IMR-90 (cell line): Measurements from ENCODE around the gene CCDC13. TPM values are rescaled to one million over a fixed set of nuclear protein-coding genes. Genes with fewer than 3 reads are reported as not detected.

Source experiments
- ATAC-seq: fragments of 200-7000 bp; cut with Tn5 transposase; 2 replicates; pipeline ENCODE4 v1.9.1; 2020; ENCODE audit warnings: low read depth, mild to moderate bottlenecking, moderate library complexity
- BruUV-seq: library from RNA; stranded (reverse); fragments of 400-500 nt; replicated peaks from 2 replicates; lab custom pipeline; 2021; lab: Mats Ljungman, UMichigan
- CTCF ChIA-PET: fragments of 300-600 bp; formaldehyde crosslinking; extraction: SDS; loops from one replicate; lab custom pipeline; 2021; ENCODE audit warnings: antibody characterized with exemption; lab: Yijun Ruan, JAX
- POLR2A ChIA-PET: fragments of 300-600 bp; sonication (Branson Sonifier 250); formaldehyde crosslinking; loops from one replicate; lab custom pipeline; 2022; ENCODE audit warnings: antibody characterized with exemption; ENCODE audit not compliant: unreplicated experiment; lab: Charles Lee
- DNase-seq: peaks from one replicate; pipeline ENCODE4 v3.0.0; 2013
- H2AFZ ChIP-seq: replicated peaks from 2 replicates; pipeline ENCODE3; 2013; ENCODE audit warnings: low read length, mild to moderate bottlenecking; ENCODE audit not compliant: poor library complexity
- H2AK5ac ChIP-seq: 2 replicates; pipeline ENCODE4 v1.6.1; 2013; ENCODE audit warnings: low read depth, low read length, inconsistent platforms
- H2AK9ac ChIP-seq: replicated peaks from 2 replicates; pipeline ENCODE3; 2013; ENCODE audit warnings: mild to moderate bottlenecking, low read depth, low read length, moderate library complexity; ENCODE audit not compliant: poor library complexity
- H2BK120ac ChIP-seq: 2 replicates; pipeline ENCODE4 v1.6.1; 2013; ENCODE audit warnings: low read depth, low read length, inconsistent platforms
- H2BK15ac ChIP-seq: 3 replicates; pipeline ENCODE4 v1.6.1; 2013; ENCODE audit warnings: low read depth, low read length, inconsistent platforms
- H2BK20ac ChIP-seq: 2 replicates; pipeline ENCODE4 v1.6.1; 2013; ENCODE audit warnings: low read depth, mild to moderate bottlenecking, inconsistent platforms, low read length, moderate library complexity
- H2BK5ac ChIP-seq: 2 replicates; pipeline ENCODE4 v1.6.1; 2013; ENCODE audit warnings: mild to moderate bottlenecking, low read depth, low read length, inconsistent platforms; ENCODE audit not compliant: poor library complexity, severe bottlenecking
- H3K14ac ChIP-seq: replicated peaks from 2 replicates; pipeline ENCODE4 v1.6.1; 2013; ENCODE audit warnings: low read depth, low read length, inconsistent platforms
- H3K18ac ChIP-seq: 2 replicates; pipeline ENCODE4 v1.6.1; 2013; ENCODE audit warnings: low read depth, low read length, control low read depth
- H3K23ac ChIP-seq: 2 replicates; pipeline ENCODE4 v1.6.1; 2013; ENCODE audit warnings: low read depth, low read length, inconsistent platforms
- H3K27ac ChIP-seq: 2 replicates; pipeline ENCODE4 v1.5.1; 2013; ENCODE audit warnings: mild to moderate bottlenecking, control low read depth, low read length; ENCODE audit not compliant: insufficient read depth
- H3K27me3 ChIP-seq: 2 replicates; pipeline ENCODE4 v1.6.1; 2013; ENCODE audit warnings: low read length; ENCODE audit not compliant: control insufficient read depth, insufficient read depth
- H3K36me3 ChIP-seq: 2 replicates; pipeline ENCODE4 v1.6.1; 2013; ENCODE audit warnings: low read length, mixed read lengths; ENCODE audit not compliant: control insufficient read depth, insufficient read depth
- H3K4ac ChIP-seq: 2 replicates; pipeline ENCODE4 v1.6.1; 2013; ENCODE audit warnings: low read depth, low read length, inconsistent platforms
- H3K4me1 ChIP-seq: 2 replicates; pipeline ENCODE4 v1.6.1; 2013; ENCODE audit warnings: low read length, mixed read lengths; ENCODE audit not compliant: control insufficient read depth, insufficient read depth
- H3K4me2 ChIP-seq: 2 replicates; pipeline ENCODE4 v1.6.1; 2013; ENCODE audit warnings: low read depth, mild to moderate bottlenecking, control low read depth, low read length, moderate library complexity
- H3K4me3 ChIP-seq: 2 replicates; pipeline ENCODE4 v1.5.1; 2013; ENCODE audit warnings: low read depth, mild to moderate bottlenecking, control low read depth, low read length, moderate library complexity; ENCODE audit not compliant: insufficient read depth
- H3K56ac ChIP-seq: 2 replicates; pipeline ENCODE4 v1.6.1; 2013; ENCODE audit warnings: low read length, inconsistent platforms; ENCODE audit not compliant: insufficient read depth; ENCODE audit errors: extremely low read depth
- H3K79me1 ChIP-seq, 2 experiments: 2 replicates each; pipeline ENCODE4 v1.6.1; 2013; ENCODE audit warnings: low read length in 2 of 2, inconsistent platforms in 1 of 2, low read depth in 1 of 2
- H3K9ac ChIP-seq: 2 replicates; pipeline ENCODE4 v1.6.1; 2013; ENCODE audit warnings: low read depth, low read length, control low read depth
- H3K9me1 ChIP-seq: 2 replicates; pipeline ENCODE4 v1.6.1; 2013; ENCODE audit warnings: low read length, inconsistent platforms; ENCODE audit not compliant: insufficient read depth
- H3K9me3 ChIP-seq: 2 replicates; pipeline ENCODE4 v1.6.1; 2013; ENCODE audit warnings: low read length; ENCODE audit not compliant: control insufficient read depth, insufficient read depth
- H4K20me1 ChIP-seq: 2 replicates; pipeline ENCODE4 v1.6.1; 2013; ENCODE audit warnings: low read length, inconsistent platforms; ENCODE audit not compliant: insufficient read depth
- H4K5ac ChIP-seq: 2 replicates; pipeline ENCODE4 v1.6.1; 2013; ENCODE audit warnings: mild to moderate bottlenecking, low read depth, low read length, control low read depth
- H4K8ac ChIP-seq, 2 experiments: 2 replicates each; pipeline ENCODE4 v1.6.1; 2013; ENCODE audit warnings: low read depth in 2 of 2, low read length in 2 of 2, control low read depth in 1 of 2, inconsistent platforms in 1 of 2
- H4K91ac ChIP-seq: 2 replicates; pipeline ENCODE4 v1.6.1; 2013; ENCODE audit warnings: low read depth, low read length, inconsistent platforms; ENCODE audit not compliant: insufficient read depth
- BHLHE40 ChIP-seq: fragments of 150-350 bp; IDR thresholded peaks from 2 replicates; pipeline ENCODE4 v1.6.1; 2016; ENCODE audit warnings: mild to moderate bottlenecking, low read depth, low read length
- CTCF ChIP-seq: conservative IDR thresholded peaks from 2 replicates; pipeline ENCODE4 v1.5.1; 2012; ENCODE audit warnings: mild to moderate bottlenecking, low read depth, low read length, improper control_type of control experiment
- MAZ ChIP-seq: IDR thresholded peaks from 2 replicates; pipeline ENCODE4 v1.6.1; 2012; ENCODE audit warnings: low read depth, mild to moderate bottlenecking, low read length, improper control_type of control experiment, moderate library complexity, borderline replicate concordance
- POLR2A ChIP-seq: IDR thresholded peaks from 2 replicates; pipeline ENCODE4 v1.6.1; 2012; ENCODE audit warnings: mild to moderate bottlenecking, low read depth, low read length
- RCOR1 ChIP-seq: IDR thresholded peaks from 2 replicates; pipeline ENCODE4 v1.6.1; 2012; ENCODE audit warnings: mild to moderate bottlenecking, low read length, improper control_type of control experiment; ENCODE audit not compliant: insufficient replicate concordance
- RFX5 ChIP-seq: IDR thresholded peaks from 2 replicates; pipeline ENCODE4 v1.8.0; 2012; ENCODE audit warnings: low read depth, mild to moderate bottlenecking, low read length, moderate library complexity
- SMC3 ChIP-seq: fragments of 150-350 bp; IDR thresholded peaks from 2 replicates; pipeline ENCODE4 v1.6.1; 2016; ENCODE audit warnings: low read depth, mild to moderate bottlenecking, antibody characterized with exemption, low read length, moderate library complexity
- USF2 ChIP-seq: fragments of 150-350 bp; IDR thresholded peaks from 2 replicates; pipeline ENCODE4 v1.6.1; 2017; ENCODE audit warnings: mild to moderate bottlenecking, antibody characterized with exemption, low read length, low read depth
- WGBS, 2 experiments: methylation state at CpG; one replicate each; pipeline versions ENCODE4 v1.1.5 to v1.1.7; 2013; ENCODE audit warnings: missing lambda C conversion rate in 2 of 2; ENCODE audit not compliant: insufficient read length in 1 of 2; ENCODE audit errors: extremely low coverage in 2 of 2; 5-methylcytosine and 5-hydroxymethylcytosine counted together
- dilution Hi-C: fragments of 300-500 bp; cut with HindIII; formaldehyde crosslinking; loops from one replicate; pipeline ENCODE4 v1.14.3; 2018; ENCODE audit warnings: low sequenced_read_pairs; ENCODE audit not compliant: unreplicated experiment
- in situ Hi-C: fragments of 300-500 bp; cut with MboI; formaldehyde crosslinking; loops from 3 replicates; pipeline ENCODE4 v1.14.3; 2019; ENCODE audit warnings: low sequenced_read_pairs, inconsistent platforms, mixed read lengths
- intact Hi-C: fragments of 100-400 bp; cut with micrococcal nuclease; formaldehyde crosslinking; loops from 2 replicates; pipeline ENCODE4 v1.10.0; 2022
- polyA plus RNA-seq, 3 experiments: library from polyadenylated mRNA; depleted of rRNA; stranded (reverse); fragments of >200 nt; gene quantifications; 2 replicates each; pipeline ENCODE4 v1.2.3, GENCODE V29; 2012; ENCODE audit warnings: low replicate concordance in 1 of 3
- total RNA-seq: library from RNA; depleted of rRNA; stranded (reverse); fragments of >200 nt; gene quantifications from 2 replicates; pipeline ENCODE4 v1.2.3, GENCODE V29; 2012

Gene CCDC13
- total and polyA plus RNA-seq, 2 of the 4 experiments (the other 2 are of a cell fraction), result 0.18 to 0.19 TPM

GRCh38 chr3:42804831-42805132, 31.7 kb upstream of the CCDC13 start:
- DNase-seq, result no peak
- Histone ChIP-seq H2BK15ac (no peak overlapping the region), H3K79me1 (peaks cover 18 to 33% of the 10 kb centered on the region in 2 experiments), H4K91ac (no peak overlapping the region), H3K4ac (peak overlapping the region; percentile 29; the same call in 1 of the 2 replicates), H3K9me3 (no peaks in the 10 kb centered on the region), H2BK20ac (no peak overlapping the region), H4K20me1 (peaks cover 22% of the 10 kb centered on the region), H4K8ac (peak overlapping the region; percentile 77 to 79; a peak in 3 of 4 replicates), H3K27ac (peak overlapping the region; percentile 12; the same call in 1 of the 2 replicates), H3K36me3 (no peaks in the 10 kb centered on the region), H3K18ac (no peak overlapping the region), H3K23ac (no peak overlapping the region), H3K9ac (peak overlapping the region; percentile 51), H2BK5ac (no peak overlapping the region), H3K4me3 (peak overlapping the region; percentile 83), H3K4me2 (peak overlapping the region; percentile 96), H2AFZ (peak overlapping the region; percentile 94), H3K56ac (no peak overlapping the region), H3K27me3 (peaks cover 2% of the 10 kb centered on the region; the same call in 1 of the 2 replicates), H3K9me1 (peaks cover 3% of the 10 kb centered on the region), H2BK120ac (peak overlapping the region; percentile 40; the same call in 1 of the 2 replicates), H3K4me1 (peaks cover 3% of the 10 kb centered on the region; the same call in 1 of the 2 replicates), H3K14ac (no peak overlapping the region), H2AK9ac (peak overlapping the region; percentile 7), H2AK5ac (no peak overlapping the region), H4K5ac (peak overlapping the region; percentile 33; the same call in 1 of the 2 replicates)
- dilution Hi-C loops, result no loop called here
- in situ Hi-C loops, result no loop called here
- intact Hi-C loops, result no loop called here
- no TSS peak for BruUV-seq
- TF ChIP-seq USF2, result no peak
- no peak for TF ChIP-seq CTCF
- TF ChIP-seq SMC3, result no peak
- no peak for TF ChIP-seq RFX5
- TF ChIP-seq POLR2A, result no peak
- TF ChIP-seq RCOR1, result no peak
- TF ChIP-seq MAZ, result no peak
- no peak for TF ChIP-seq BHLHE40
- ATAC-seq, result peak; percentile 12
- CTCF ChIA-PET, result interaction anchor here (1.2 kb wide), 1 partner anchor 27 kb away, joined by 3 read pairs; no protein-coding TSS in a partner anchor
- no CpG with 5 or more reads among the region's 13 CpGs for WGBS, 2 experiments
- POLR2A ChIA-PET, result interaction anchor here (0.5 kb wide), 1 partner anchor 16 kb away, joined by 4 read pairs; no protein-coding TSS in a partner anchor
